ENCODE data around the gene CPN1. TPM values are rescaled to one million over a fixed set of nuclear protein-coding genes. Genes with fewer than 3 reads are reported as not detected.
A peak's percentile ranks its signal among the peaks of the same experiment; 100 is the strongest.

Gene CPN1
- total RNA-seq, 1 donor from 2014 or later = not detected

DNA sequence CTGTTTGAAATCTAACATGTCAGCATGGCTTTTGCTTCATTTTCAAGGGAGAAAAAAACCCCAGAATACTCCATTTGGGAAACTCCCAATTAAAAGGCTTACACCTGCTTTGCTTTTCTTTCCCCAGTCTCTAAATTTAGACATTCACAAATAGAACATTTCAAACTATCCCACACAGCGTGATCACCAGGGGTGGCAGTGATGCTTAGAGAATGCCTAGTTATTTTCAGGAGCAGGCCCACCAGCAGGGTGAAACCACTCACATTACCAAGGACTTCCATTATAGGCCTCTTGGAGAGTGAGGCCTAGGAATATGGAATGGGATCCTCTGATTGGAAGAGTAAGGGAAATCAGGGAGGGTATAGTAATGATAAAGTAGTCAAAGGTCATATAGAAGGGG, 14.2 kb downstream of the CPN1 start:
- Mint-ChIP-seq H3K4me1 (ENCODE audit: low read depth) (no peaks in the 10 kb centered on the region), H3K9me3 (no peaks in the 10 kb centered on the region), H3K27me3 (ENCODE audit: low read depth) (peaks cover 27% of the 10 kb centered on the region), H3K27ac (no peak overlapping the region), H3K4me3 (ENCODE audit: low read depth) (no peak overlapping the region), H3K36me3 (ENCODE audit: low read depth) (no peaks in the 10 kb centered on the region)
- no peak for DNase-seq (ENCODE audit: low spot score)
- intact Hi-C loops (cut with micrococcal nuclease) = no loop called here

DNA sequence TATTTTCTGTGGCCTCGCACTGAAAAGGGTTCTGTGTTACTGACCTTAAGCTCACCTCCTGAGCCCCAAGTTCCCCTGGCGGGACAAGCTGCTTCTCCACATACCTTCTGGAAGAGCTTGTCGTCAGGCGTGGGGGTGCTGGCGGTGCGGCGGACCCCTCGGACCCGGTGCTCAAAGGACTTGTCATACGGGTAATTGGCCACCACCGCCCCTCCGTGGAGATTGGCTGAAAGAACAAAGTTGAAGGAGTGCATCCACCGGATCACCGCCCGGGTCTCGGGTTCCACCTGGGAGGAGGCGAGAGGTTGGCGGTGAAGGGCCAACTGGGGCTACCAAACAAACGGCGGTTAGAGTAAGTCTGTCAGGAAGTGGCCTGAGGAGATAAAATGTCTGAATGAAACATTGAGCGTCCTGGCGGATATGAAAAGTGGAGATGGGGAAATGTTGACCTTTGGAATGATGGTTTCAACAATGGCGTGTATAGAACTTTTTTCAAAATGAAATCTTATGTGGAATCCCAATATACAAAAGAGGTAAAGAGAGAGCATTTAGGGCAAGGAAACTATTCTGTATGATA, 16.5 kb downstream of the CPN1 start:
- H3K36me3 Mint-ChIP-seq (ENCODE audit: low read depth) = no peaks in the 10 kb centered on the region
- intact Hi-C loops (cut with micrococcal nuclease) = no loop called here
- no peaks in the 10 kb centered on the region for H3K9me3 Mint-ChIP-seq
- no peak overlapping the region for H3K4me3 Mint-ChIP-seq (ENCODE audit: low read depth)
- H3K27ac Mint-ChIP-seq = no peak overlapping the region
- no peaks in the 10 kb centered on the region for H3K4me1 Mint-ChIP-seq (ENCODE audit: low read depth)
- no peak for DNase-seq (ENCODE audit: low spot score)
- peaks cover 12% of the 10 kb centered on the region for H3K27me3 Mint-ChIP-seq (ENCODE audit: low read depth)

DNA sequence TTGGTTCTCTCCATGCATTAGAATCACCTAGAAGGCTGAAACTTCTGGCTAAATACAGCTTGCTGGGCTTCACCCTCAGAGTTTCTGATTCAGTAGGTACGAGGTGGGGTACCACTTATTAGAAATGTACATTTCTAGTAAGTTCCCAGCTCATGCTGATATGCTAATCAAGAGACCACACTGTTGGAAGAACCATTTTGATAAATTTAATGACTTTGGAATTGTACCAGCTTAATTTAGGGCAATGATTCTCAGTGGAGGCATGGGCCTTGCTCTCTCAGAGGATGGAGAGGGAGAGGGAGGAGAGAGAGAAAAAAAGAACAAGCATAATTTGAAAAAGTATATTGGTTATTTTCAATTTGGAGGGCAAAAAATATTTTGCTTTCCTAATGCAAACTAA, 20.3 kb downstream of the CPN1 start:
- Mint-ChIP-seq H3K4me1 (ENCODE audit: low read depth) (no peaks in the 10 kb centered on the region), H3K9me3 (no peaks in the 10 kb centered on the region), H3K4me3 (ENCODE audit: low read depth) (no peak overlapping the region), H3K36me3 (ENCODE audit: low read depth) (no peaks in the 10 kb centered on the region), H3K27me3 (ENCODE audit: low read depth) (peaks cover 9% of the 10 kb centered on the region), H3K27ac (no peak overlapping the region)
- intact Hi-C loops (cut with micrococcal nuclease) = no loop called here
- no peak for DNase-seq (ENCODE audit: low spot score)

DNA sequence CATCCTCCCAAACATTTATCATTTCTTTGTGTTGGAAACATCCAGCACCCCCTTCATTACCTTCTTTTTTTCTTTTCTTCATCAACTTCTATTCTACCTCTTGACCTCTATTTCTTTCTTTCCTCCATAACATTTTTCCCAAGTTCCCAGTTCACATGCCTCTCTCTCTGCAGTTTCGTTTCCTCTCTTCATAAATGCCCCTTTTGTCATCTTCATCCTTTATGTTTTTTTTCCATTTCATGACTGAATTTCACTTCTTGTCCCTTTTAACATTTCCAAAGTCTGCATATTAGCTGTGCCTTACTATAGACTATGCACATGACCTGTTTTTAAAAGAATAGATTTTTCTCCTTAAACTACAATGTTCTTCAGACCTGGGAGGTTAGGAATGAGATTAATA, 23.7 kb downstream of the CPN1 start:
- H3K27me3 Mint-ChIP-seq (ENCODE audit: low read depth) = peaks cover 8% of the 10 kb centered on the region
- H3K36me3 Mint-ChIP-seq (ENCODE audit: low read depth) = no peaks in the 10 kb centered on the region
- H3K4me1 Mint-ChIP-seq (ENCODE audit: low read depth) = no peaks in the 10 kb centered on the region
- DNase-seq (ENCODE audit: low spot score) = no peak
- H3K4me3 Mint-ChIP-seq (ENCODE audit: low read depth) = no peak overlapping the region
- H3K9me3 Mint-ChIP-seq = no peaks in the 10 kb centered on the region
- H3K27ac Mint-ChIP-seq = no peak overlapping the region
- intact Hi-C loops (cut with micrococcal nuclease) = no loop called here

DNA sequence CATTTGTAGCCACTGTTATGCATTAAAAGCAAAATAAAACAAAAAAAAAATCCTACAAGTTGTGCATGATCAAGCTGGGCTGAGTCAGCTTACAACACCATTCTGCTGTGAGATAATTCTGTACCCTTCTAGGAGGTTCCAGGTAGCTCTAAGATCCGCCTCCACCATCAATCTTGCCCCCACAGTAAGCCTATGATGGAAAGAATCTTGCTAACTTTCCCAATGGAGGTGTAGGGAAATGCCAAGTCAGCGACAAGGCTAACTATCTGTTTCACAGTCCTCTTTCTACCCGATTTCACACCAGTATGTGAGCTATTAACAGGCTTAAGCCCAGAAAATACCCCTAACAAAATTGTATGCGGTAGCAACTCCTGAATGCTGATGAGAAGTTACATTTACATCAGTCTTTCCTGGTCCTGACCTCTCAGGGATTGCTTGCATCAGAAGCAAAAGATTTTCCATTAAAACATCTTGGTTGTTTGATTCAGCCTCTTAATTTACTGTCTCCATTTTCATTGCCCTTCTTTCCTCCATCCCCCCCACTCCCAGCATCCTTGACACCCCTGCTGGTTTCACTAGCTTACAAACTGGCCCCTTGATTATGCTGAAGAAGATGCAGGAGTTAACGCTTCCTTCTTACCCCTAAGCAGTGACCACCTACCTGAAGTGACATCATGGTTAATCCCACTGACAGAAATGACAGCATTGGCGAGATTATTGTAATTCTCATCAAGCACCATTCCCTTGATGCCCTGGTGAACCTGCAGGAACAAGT, 27.8 kb downstream of the CPN1 start:
- no peak overlapping the region for H3K4me3 Mint-ChIP-seq (ENCODE audit: low read depth)
- no peaks in the 10 kb centered on the region for H3K9me3 Mint-ChIP-seq
- DNase-seq (ENCODE audit: low spot score) = no peak
- H3K27ac Mint-ChIP-seq = no peak overlapping the region
- no peaks in the 10 kb centered on the region for H3K4me1 Mint-ChIP-seq (ENCODE audit: low read depth)
- no peaks in the 10 kb centered on the region for H3K36me3 Mint-ChIP-seq (ENCODE audit: low read depth)
- peaks cover 13% of the 10 kb centered on the region for H3K27me3 Mint-ChIP-seq (ENCODE audit: low read depth)
- intact Hi-C loops (cut with micrococcal nuclease) = no loop called here

DNA sequence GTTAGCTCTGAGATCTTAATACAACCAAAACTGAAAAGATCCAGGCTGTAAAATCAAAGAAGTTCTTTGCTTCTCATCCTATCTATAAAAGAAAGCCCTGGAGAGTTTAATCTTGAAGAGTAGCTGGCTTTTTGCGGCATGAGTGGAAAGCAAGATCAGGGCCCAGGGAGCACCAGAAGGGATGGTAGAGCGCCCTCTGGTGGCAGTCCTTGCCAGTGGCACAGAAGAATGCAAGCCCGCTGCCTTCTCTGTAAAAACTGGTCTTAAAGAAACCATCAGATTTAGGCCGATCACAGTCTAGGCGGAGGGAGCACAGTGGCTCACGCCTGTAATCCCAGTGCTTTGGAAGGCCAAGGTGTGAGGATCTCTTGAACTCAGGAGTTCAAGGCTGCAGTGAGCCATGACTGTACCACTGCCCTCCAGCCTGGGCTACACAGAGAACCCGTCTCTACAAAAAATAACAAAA, 35.6 kb downstream of the CPN1 start:
- H3K4me1 Mint-ChIP-seq (ENCODE audit: low read depth) = peaks cover 2% of the 10 kb centered on the region
- H3K27me3 Mint-ChIP-seq (ENCODE audit: low read depth) = peaks cover 3% of the 10 kb centered on the region
- no peak overlapping the region for H3K4me3 Mint-ChIP-seq (ENCODE audit: low read depth)
- no peak overlapping the region for H3K27ac Mint-ChIP-seq
- DNase-seq (ENCODE audit: low spot score) = peak; percentile 59
- no peaks in the 10 kb centered on the region for H3K36me3 Mint-ChIP-seq (ENCODE audit: low read depth)
- H3K9me3 Mint-ChIP-seq = no peaks in the 10 kb centered on the region
- intact Hi-C loops (cut with micrococcal nuclease) = loop anchor here (1.0 kb wide), 2 partner anchors 36 to 200 kb away; no protein-coding TSS in a partner anchor

DNA sequence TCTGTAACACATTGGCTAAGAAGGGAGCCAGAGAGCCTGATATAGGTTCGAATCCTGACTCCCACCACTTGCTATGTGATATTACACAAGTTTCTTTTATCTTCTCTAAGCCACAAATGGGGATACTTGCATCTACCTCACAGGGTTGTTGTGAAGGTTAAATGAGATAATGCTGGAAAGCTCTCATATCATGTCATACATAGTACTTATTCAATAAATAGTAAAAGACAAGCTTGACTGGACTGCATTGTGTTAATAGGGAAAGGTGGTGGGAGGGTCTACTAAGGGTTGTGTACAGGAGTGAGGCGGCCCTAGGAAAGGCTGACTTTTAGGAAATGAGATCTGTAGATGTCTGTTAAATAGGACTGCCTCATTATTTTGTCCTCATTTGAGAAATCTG, 36.1 kb downstream of the CPN1 start:
- H3K27me3 Mint-ChIP-seq (ENCODE audit: low read depth) = peaks cover 3% of the 10 kb centered on the region
- no peaks in the 10 kb centered on the region for H3K9me3 Mint-ChIP-seq
- no peak overlapping the region for H3K4me3 Mint-ChIP-seq (ENCODE audit: low read depth)
- peaks cover 2% of the 10 kb centered on the region for H3K4me1 Mint-ChIP-seq (ENCODE audit: low read depth)
- intact Hi-C loops (cut with micrococcal nuclease) = no loop called here
- no peaks in the 10 kb centered on the region for H3K36me3 Mint-ChIP-seq (ENCODE audit: low read depth)
- no peak overlapping the region for H3K27ac Mint-ChIP-seq
- no peak for DNase-seq (ENCODE audit: low spot score)

DNA sequence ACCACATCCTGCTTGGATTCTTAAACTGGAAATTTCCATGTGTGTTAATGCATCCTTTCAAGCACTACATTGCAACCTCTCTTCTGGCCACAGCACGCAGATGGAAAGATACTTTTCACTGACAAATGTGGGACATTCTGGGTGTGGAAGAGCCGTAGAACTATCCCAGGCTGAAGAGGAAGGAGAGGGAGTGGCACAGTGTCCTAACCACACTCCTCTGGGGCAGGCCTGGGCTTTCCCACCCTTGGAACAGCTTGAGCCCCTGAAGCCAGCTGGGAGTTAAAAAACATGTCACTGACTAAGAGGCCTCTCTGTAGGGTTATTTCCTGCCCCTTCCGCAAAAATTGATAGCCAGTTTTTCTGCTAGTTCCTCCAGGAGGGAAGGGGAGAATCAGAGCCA, 37.9 kb downstream of the CPN1 start:
- Mint-ChIP-seq H3K36me3 (ENCODE audit: low read depth) (no peaks in the 10 kb centered on the region), H3K4me1 (ENCODE audit: low read depth) (peaks cover 2% of the 10 kb centered on the region), H3K27me3 (ENCODE audit: low read depth) (peaks cover 2% of the 10 kb centered on the region), H3K9me3 (no peaks in the 10 kb centered on the region), H3K27ac (no peak overlapping the region), H3K4me3 (ENCODE audit: low read depth) (no peak overlapping the region)
- intact Hi-C loops (cut with micrococcal nuclease) = no loop called here
- no peak for DNase-seq (ENCODE audit: low spot score)

DNA sequence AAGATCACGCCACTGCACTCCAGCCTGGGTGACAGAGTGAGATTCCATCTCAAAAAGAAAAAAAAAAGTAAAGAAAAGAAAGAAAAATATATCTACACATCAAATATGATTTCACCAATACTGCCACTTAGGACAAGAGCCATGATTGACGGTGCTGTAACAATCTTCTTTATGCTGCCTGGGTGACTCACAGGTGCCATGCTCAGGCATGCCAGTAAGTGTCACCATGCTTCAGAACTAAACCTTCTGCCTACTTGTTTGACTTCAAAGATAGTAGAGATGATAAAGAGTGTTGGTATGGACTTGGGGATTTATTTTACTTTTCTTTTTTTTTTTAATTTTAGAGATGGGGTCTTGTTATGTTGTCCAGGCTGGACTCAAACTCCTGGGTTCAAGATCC, 38.3 kb downstream of the CPN1 start:
- H3K9me3 Mint-ChIP-seq = no peaks in the 10 kb centered on the region
- no peaks in the 10 kb centered on the region for H3K36me3 Mint-ChIP-seq (ENCODE audit: low read depth)
- peaks cover 2% of the 10 kb centered on the region for H3K27me3 Mint-ChIP-seq (ENCODE audit: low read depth)
- intact Hi-C loops (cut with micrococcal nuclease) = no loop called here
- H3K4me3 Mint-ChIP-seq (ENCODE audit: low read depth) = no peak overlapping the region
- H3K4me1 Mint-ChIP-seq (ENCODE audit: low read depth) = peaks cover 2% of the 10 kb centered on the region
- H3K27ac Mint-ChIP-seq = no peak overlapping the region
- no peak for DNase-seq (ENCODE audit: low spot score)

DNA sequence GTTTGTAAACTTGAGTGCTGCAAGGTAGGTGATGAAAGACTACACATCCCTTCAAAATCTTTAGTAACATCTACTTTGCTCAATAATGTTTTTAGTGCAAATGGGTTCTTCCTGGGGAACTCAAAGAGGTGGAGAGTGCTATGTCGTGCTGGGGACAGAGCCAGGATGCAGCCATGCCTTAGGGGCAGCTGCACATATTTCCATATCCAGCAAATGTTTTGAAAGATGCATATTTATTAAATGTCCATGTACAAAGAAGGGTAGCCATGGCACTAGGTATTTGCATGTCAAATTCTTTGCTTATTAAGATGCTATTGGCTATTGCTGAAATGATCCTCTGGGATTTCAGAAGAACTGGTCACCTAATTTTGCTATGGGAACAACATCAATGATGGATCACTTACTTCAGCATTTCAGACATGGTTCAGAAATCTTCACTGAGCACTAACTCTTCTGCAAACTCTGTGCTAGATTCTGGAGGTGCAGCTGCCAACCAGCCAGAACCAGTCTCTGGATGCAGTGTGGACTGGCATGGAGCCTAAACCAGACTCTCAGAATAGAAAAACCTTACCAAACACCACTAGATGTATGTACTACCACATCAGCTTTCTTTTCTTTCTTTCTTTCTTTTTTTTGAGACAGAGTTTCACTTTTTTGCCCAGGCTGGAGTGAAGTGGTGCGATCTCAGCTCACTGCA, 40.2 kb downstream of the CPN1 start:
- peaks cover 2% of the 10 kb centered on the region for H3K27me3 Mint-ChIP-seq (ENCODE audit: low read depth)
- no peak overlapping the region for H3K27ac Mint-ChIP-seq
- intact Hi-C loops (cut with micrococcal nuclease) = no loop called here
- H3K4me3 Mint-ChIP-seq (ENCODE audit: low read depth) = no peak overlapping the region
- peaks cover 2% of the 10 kb centered on the region for H3K4me1 Mint-ChIP-seq (ENCODE audit: low read depth)
- H3K9me3 Mint-ChIP-seq = no peaks in the 10 kb centered on the region
- no peak for DNase-seq (ENCODE audit: low spot score)
- H3K36me3 Mint-ChIP-seq (ENCODE audit: low read depth) = no peaks in the 10 kb centered on the region

DNA sequence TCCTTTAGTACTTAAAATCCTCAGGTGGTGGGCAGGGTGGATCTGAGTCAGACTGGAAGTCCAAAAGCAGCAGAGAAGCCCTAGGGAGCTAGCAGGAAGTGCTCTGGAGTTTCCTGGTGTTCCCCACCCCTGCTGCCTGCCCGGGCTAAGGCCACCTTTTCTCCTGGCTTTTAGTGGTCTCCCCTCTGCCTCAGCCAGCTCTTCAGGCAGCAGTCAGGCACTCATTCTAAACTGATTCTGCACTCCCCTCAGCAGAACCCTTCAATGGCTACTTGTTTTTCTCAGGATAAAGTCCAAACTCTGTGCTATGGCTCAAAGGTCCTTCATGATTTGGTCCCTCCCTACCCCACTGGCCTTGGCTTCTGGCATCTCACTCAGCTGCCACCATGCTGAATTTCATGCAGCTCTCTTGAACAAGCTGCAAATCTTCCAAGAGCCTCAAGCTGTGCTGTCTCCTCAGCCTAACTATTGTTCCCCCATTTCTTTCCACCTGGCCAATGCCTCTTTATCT, 43.1 kb downstream of the CPN1 start:
- no peaks in the 10 kb centered on the region for H3K36me3 Mint-ChIP-seq (ENCODE audit: low read depth)
- no peak for DNase-seq (ENCODE audit: low spot score)
- H3K27ac Mint-ChIP-seq = no peak overlapping the region
- no peaks in the 10 kb centered on the region for H3K4me1 Mint-ChIP-seq (ENCODE audit: low read depth)
- intact Hi-C loops (cut with micrococcal nuclease) = no loop called here
- no peaks in the 10 kb centered on the region for H3K9me3 Mint-ChIP-seq
- no peak overlapping the region for H3K4me3 Mint-ChIP-seq (ENCODE audit: low read depth)
- H3K27me3 Mint-ChIP-seq (ENCODE audit: low read depth) = peaks cover 9% of the 10 kb centered on the region

DNA sequence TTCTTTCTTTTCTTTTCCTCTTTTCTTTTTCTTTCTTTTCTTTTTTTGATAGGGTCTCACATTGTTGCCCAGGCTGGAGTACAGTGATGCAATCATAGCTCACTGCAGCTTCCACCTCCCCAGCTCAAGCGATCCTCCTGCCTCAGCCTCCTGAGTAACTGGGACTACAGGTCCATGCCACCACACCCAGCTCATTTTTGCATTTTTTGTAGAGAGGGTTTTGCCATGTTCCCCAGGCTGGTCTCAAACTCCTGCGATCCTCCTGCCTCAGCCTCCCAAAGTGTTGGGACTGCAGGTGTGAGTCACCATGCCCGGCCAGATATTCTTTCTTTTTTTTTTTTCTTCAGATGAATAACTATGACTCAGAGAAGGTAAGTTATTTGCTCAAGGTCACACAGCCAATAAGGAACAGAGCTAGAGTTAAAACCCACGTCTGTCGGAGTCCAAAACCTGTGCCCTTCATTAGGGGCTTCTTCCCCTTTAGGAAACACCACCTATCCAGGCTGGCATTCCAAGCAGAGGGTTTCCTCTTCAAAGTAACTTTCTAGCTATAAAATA, 43.8 kb downstream of the CPN1 start:
- Mint-ChIP-seq H3K36me3 (ENCODE audit: low read depth) (no peaks in the 10 kb centered on the region), H3K4me1 (ENCODE audit: low read depth) (no peaks in the 10 kb centered on the region), H3K27me3 (ENCODE audit: low read depth) (peaks cover 9% of the 10 kb centered on the region), H3K4me3 (ENCODE audit: low read depth) (no peak overlapping the region), H3K9me3 (no peaks in the 10 kb centered on the region), H3K27ac (no peak overlapping the region)
- intact Hi-C loops (cut with micrococcal nuclease) = no loop called here
- DNase-seq (ENCODE audit: low spot score) = no peak

DNA sequence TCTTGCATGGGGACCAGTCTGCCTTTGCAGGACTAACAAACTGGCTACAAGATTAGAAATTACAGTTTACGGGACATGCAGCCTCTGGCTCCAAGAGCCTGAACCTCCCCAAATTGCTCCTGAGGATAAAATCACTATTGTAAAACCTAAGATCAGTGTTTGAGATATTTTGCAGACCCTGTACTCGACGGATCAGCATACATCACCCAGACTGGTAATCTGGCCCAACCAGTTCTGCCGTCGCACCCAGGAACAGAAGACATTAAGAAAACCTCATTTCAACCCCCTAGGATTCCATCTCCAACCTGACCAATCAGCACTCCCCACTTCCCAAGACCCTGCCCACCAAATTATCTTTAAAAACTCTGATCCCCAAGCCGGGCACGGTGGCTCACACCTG, 44.8 kb downstream of the CPN1 start:
- no peak for DNase-seq (ENCODE audit: low spot score)
- Mint-ChIP-seq H3K27ac (no peak overlapping the region), H3K9me3 (no peaks in the 10 kb centered on the region), H3K4me3 (ENCODE audit: low read depth) (no peak overlapping the region), H3K36me3 (ENCODE audit: low read depth) (no peaks in the 10 kb centered on the region), H3K27me3 (ENCODE audit: low read depth) (peaks cover 9% of the 10 kb centered on the region), H3K4me1 (ENCODE audit: low read depth) (no peaks in the 10 kb centered on the region)
- intact Hi-C loops (cut with micrococcal nuclease) = no loop called here

All from activated T-helper 2 cell treated with anti-CD3 and anti-CD28 coated beads, Interferon-gamma antibody, Interleukin-2, Interleukin-4, amounts not matched to agents 10 μg/mL and 5 μg/mL and 100 μg/mL, durations not matched to agents 14 hours and 24 hours and 36 hours (primary cell).